ENCODE measurements around the gene SCN4A. TPM values are rescaled to one million over a fixed set of nuclear protein-coding genes. Genes with fewer than 3 reads are reported as not detected.

SCN4A gene
- total RNA-seq, 2 experiments from 2014 or later, result 0.04 to 0.17 TPM

Other genes with a start within 250 kb of the SCN4A start
- gene STRADA, start 231.1 kb downstream of the SCN4A start, total RNA-seq, result 10 to 100 TPM; 46.8 to 49.0 TPM
- gene CCDC47, start 199.3 kb downstream of the SCN4A start, total RNA-seq, result 10 to 100 TPM; 59.2 to 65.4 TPM
- 100 to 1,000 TPM; 122 to 153 TPM for gene DDX42, start 198.7 kb downstream of the SCN4A start, total RNA-seq
- 100 to 1,000 TPM; 119 to 155 TPM for gene PSMC5, start 145.5 kb downstream of the SCN4A start, total RNA-seq
- 10 to 100 TPM; 49.2 to 55.0 TPM for gene FTSJ3, start 145.3 kb downstream of the SCN4A start, total RNA-seq
- gene SMARCD2, start 130.2 kb downstream of the SCN4A start, total RNA-seq, result 100 to 1,000 TPM; 133 to 138 TPM
- not detected for gene CSH2, start 99.2 kb downstream of the SCN4A start, total RNA-seq
- gene GH2, start 91.0 kb downstream of the SCN4A start, total RNA-seq, result not detected
- gene CSH1, start 76.3 kb downstream of the SCN4A start, total RNA-seq, result not detected
- gene CSHL1, start 61.7 kb downstream of the SCN4A start, total RNA-seq, result not detected
- gene GH1, start 54.1 kb downstream of the SCN4A start, total RNA-seq, result not detected
- gene CD79B, start 40.6 kb downstream of the SCN4A start, total RNA-seq, result 10 to 100 TPM; 34.6 to 39.9 TPM
- gene PRR29, start 25.4 kb upstream of the SCN4A start, total RNA-seq, result 1 to 10 TPM; 3.8 TPM
- gene ICAM2, start 47.7 kb upstream of the SCN4A start, total RNA-seq, result 100 to 1,000 TPM; 113 to 116 TPM
- 10 to 100 TPM; 50.1 to 57.5 TPM for gene ERN1, start 157.2 kb upstream of the SCN4A start, total RNA-seq